C4-2B (cell line): ENCODE data around the gene FZR1.

Experiments
- CTCF ChIP-seq: fragments of 450-650 bp; conservative IDR thresholded peaks from 2 replicates; pipeline ENCODE4 v1.5.1; 2017; ENCODE audit warnings: mild to moderate bottlenecking
- ZFX ChIP-seq: fragments of 450-650 bp; IDR thresholded peaks from 2 replicates; pipeline ENCODE4 v1.6.1; 2017

DNA sequence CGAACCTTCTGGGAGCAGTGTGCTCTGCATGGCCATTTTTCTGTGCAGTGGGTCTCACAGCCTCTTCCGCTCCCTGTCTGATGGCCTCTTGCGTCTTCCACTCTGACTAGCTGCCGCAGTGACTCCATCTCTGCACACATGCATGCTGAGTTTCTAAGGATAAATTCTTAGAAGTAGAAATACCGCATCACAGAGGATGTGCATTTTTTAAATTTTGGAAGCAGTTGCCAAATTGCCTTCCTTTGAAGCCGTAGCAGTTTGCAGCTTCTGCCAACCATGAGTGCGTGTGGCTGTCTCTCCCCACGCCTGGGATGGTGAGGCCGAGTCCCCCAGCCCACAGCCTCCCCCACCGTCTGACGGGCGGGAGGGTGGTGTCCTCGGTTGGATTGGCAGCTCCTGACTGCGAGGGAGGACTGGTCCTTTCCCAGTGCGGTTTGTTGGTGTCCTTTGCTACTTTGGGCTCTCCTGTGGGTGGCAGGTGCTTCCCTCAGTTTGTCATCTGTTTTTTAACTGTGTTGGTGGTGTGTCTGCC is 9.8 kb downstream of the FZR1 start:
- TF ChIP-seq CTCF (no peak), ZFX (no peak)
